ENCODE results near the gene SHC1.
A peak's percentile ranks its signal among the peaks of the same experiment; 100 is the strongest.

SHC1 gene

GRCh38 chr1:154937085-154937987 lies 33.2 kb downstream of the SHC1 start:
- Histone ChIP-seq H3K79me2 (ENCODE audit: control insufficient read depth, low read length) (peaks cover 69% of the 10 kb centered on the region), H4K20me1 (ENCODE audit: control insufficient read depth, insufficient read depth, low read depth, low read length) (no peaks in the 10 kb centered on the region)

GRCh38 chr1:154936555-154937084 lies 33.9 kb downstream of the SHC1 start, which contains the start of gene PMVK:
TSS of gene PMVK (minus strand) at chr1:154936719. CDS start at chr1:154936685, 34 bp downstream.
- peak within 1 kb of the TSS; percentile 89 for H3K4me3 ChIP-seq (ENCODE audit: low read length)
- peak within 1 kb of the TSS; percentile 86 for H3K4me2 ChIP-seq (ENCODE audit: low read length)
- no peaks in the 10 kb centered on the region for H3K27me3 ChIP-seq (ENCODE audit: control insufficient read depth, low read length)

More at GRCh38 chr1:154937085-154937987, 33.2 kb downstream of the SHC1 start:
- peaks cover 65% of the 10 kb centered on the region for H3K4me1 ChIP-seq (ENCODE audit: control insufficient read depth, low read length)
- peak overlapping the region; percentile 89 for H3K4me3 ChIP-seq (ENCODE audit: low read length)
- peak overlapping the region; percentile 97 for H3K27ac ChIP-seq (ENCODE audit: low read depth, low read length)
- peak overlapping the region; percentile 86 for H3K4me2 ChIP-seq (ENCODE audit: low read length)
- H3K36me3 ChIP-seq (ENCODE audit: control insufficient read depth, low read length): peaks cover 10% of the 10 kb centered on the region
- H3K27me3 ChIP-seq (ENCODE audit: control insufficient read depth, low read length): no peaks in the 10 kb centered on the region
- TF ChIP-seq CTCF (IDR thresholded peaks at IDR 0.05; ENCODE audit: low read depth, low read length, poor library complexity, severe bottlenecking): peak; percentile 48
- TF ChIP-seq EZH2phosphoT487 (IDR thresholded peaks at IDR 0.05; ENCODE audit: borderline replicate concordance, low read length): no peak
- peaks cover 23% of the 10 kb centered on the region for H3F3A ChIP-seq (ENCODE audit: control insufficient read depth, insufficient read depth)
- H3K9me2 ChIP-seq (replicated peaks; ENCODE audit: control insufficient read depth, low read length): no peaks in the 10 kb centered on the region
- H3K9me3 ChIP-seq (ENCODE audit: control insufficient read depth, insufficient read depth, low read length): no peaks in the 10 kb centered on the region

GRCh38 chr1:154935749-154936554 lies 34.6 kb downstream of the SHC1 start:
- Histone ChIP-seq H3K4me1 (ENCODE audit: control insufficient read depth, low read length) (peaks cover 51% of the 10 kb centered on the region), H3K4me3 (ENCODE audit: low read length) (peak overlapping the region; percentile 89), H3K4me2 (ENCODE audit: low read length) (peak overlapping the region; percentile 86), H3K79me2 (ENCODE audit: control insufficient read depth, low read length) (peaks cover 55% of the 10 kb centered on the region), H4K20me1 (ENCODE audit: control insufficient read depth, insufficient read depth, low read depth, low read length) (no peaks in the 10 kb centered on the region), H3K27me3 (ENCODE audit: control insufficient read depth, low read length) (no peaks in the 10 kb centered on the region), H3F3A (ENCODE audit: control insufficient read depth, insufficient read depth) (peaks cover 23% of the 10 kb centered on the region), H3K36me3 (ENCODE audit: control insufficient read depth, low read length) (peaks cover 12% of the 10 kb centered on the region), H3K27ac (ENCODE audit: low read depth, low read length) (peak overlapping the region; percentile 97), H3K9me2 (replicated peaks; ENCODE audit: control insufficient read depth, low read length) (no peaks in the 10 kb centered on the region), H3K9me3 (ENCODE audit: control insufficient read depth, insufficient read depth, low read length) (no peaks in the 10 kb centered on the region)
- TF ChIP-seq CTCF (IDR thresholded peaks at IDR 0.05; ENCODE audit: low read depth, low read length, poor library complexity, severe bottlenecking) (no peak), EZH2phosphoT487 (IDR thresholded peaks at IDR 0.05; ENCODE audit: borderline replicate concordance, low read length) (no peak)

More at GRCh38 chr1:154936555-154937084, 33.9 kb downstream of the SHC1 start, which contains the start of gene PMVK:
- Histone ChIP-seq H3K4me1 (ENCODE audit: control insufficient read depth, low read length) (peaks cover 58% of the 10 kb centered on the region), H4K20me1 (ENCODE audit: control insufficient read depth, insufficient read depth, low read depth, low read length) (no peaks in the 10 kb centered on the region), H3K27ac (ENCODE audit: low read depth, low read length) (peak within 1 kb of the TSS; percentile 97), H3K9me2 (replicated peaks; ENCODE audit: control insufficient read depth, low read length) (no peaks in the 10 kb centered on the region), H3K36me3 (ENCODE audit: control insufficient read depth, low read length) (peaks cover 9% of the 10 kb centered on the region), H3K79me2 (ENCODE audit: control insufficient read depth, low read length) (peaks cover 62% of the 10 kb centered on the region), H3K9me3 (ENCODE audit: control insufficient read depth, insufficient read depth, low read length) (no peaks in the 10 kb centered on the region), H3F3A (ENCODE audit: control insufficient read depth, insufficient read depth) (peaks cover 23% of the 10 kb centered on the region)
- peak; percentile 63 for TF ChIP-seq CTCF (IDR thresholded peaks at IDR 0.05; ENCODE audit: low read depth, low read length, poor library complexity, severe bottlenecking)
- TF ChIP-seq EZH2phosphoT487 (IDR thresholded peaks at IDR 0.05; ENCODE audit: borderline replicate concordance, low read length): no peak

Data from DOHH2 (cell line).